ENCODE measurements around the gene FOXP1.

GRCh38 chr3:71037775-71038174, 545.8 kb downstream of the FOXP1 start:
- TF ChIP-seq, protein P1, sequence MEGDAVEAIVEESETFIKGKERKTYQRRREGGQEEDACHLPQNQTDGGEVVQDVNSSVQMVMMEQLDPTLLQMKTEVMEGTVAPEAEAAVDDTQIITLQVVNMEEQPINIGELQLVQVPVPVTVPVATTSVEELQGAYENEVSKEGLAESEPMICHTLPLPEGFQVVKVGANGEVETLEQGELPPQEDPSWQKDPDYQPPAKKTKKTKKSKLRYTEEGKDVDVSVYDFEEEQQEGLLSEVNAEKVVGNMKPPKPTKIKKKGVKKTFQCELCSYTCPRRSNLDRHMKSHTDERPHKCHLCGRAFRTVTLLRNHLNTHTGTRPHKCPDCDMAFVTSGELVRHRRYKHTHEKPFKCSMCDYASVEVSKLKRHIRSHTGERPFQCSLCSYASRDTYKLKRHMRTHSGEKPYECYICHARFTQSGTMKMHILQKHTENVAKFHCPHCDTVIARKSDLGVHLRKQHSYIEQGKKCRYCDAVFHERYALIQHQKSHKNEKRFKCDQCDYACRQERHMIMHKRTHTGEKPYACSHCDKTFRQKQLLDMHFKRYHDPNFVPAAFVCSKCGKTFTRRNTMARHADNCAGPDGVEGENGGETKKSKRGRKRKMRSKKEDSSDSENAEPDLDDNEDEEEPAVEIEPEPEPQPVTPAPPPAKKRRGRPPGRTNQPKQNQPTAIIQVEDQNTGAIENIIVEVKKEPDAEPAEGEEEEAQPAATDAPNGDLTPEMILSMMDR (IDR thresholded peaks at IDR 0.05; ENCODE audit: insufficient read depth, low read depth, low read length), result no peak
- TF ChIP-seq EZH2 (IDR thresholded peaks at IDR 0.05; ENCODE audit: insufficient read depth, low read length), result no peak

Measured in astrocyte (in vitro differentiated cells and primary cell).